ENCODE data around the gene RAB27B. TPM values are rescaled to one million over a fixed set of nuclear protein-coding genes. Genes with fewer than 3 reads are reported as not detected.

Gene RAB27B
- total RNA-seq, 1 donor from 2014 or later: 1.6 TPM

GRCh38 chr18:54880395-54881105 lies 52.3 kb downstream of the RAB27B start:
- Histone ChIP-seq H3K36me3 (ENCODE audit: control insufficient read depth, insufficient read depth, low read length) (no peaks in the 10 kb centered on the region), H3K4me3 (ENCODE audit: low read depth, low read length) (no peak overlapping the region), H3K27me3 (ENCODE audit: control insufficient read depth, insufficient read depth, low read length) (no peaks in the 10 kb centered on the region)
- no peak for DNase-seq (ENCODE audit: low read depth)
- no peak for TF ChIP-seq CTCF (IDR thresholded peaks at IDR 0.05; ENCODE audit: insufficient read depth, low read length, poor library complexity, severe bottlenecking)

- TF ChIP-seq CTCF (IDR thresholded peaks at IDR 0.05; ENCODE audit: insufficient read depth, low read length, poor library complexity, severe bottlenecking): no peak
- H3K27me3 ChIP-seq (ENCODE audit: control insufficient read depth, insufficient read depth, low read length): no peaks in the 10 kb centered on the region
- H3K36me3 ChIP-seq (ENCODE audit: control insufficient read depth, insufficient read depth, low read length): no peaks in the 10 kb centered on the region
- DNase-seq (ENCODE audit: low read depth): no peak
- H3K4me3 ChIP-seq (ENCODE audit: low read depth, low read length): no peak overlapping the region
Observed at GRCh38 chr18:54881229-54881768, 53.0 kb downstream of the RAB27B start.

GRCh38 chr18:54882318-54882717 lies 54.0 kb downstream of the RAB27B start:
- no peak for DNase-seq (ENCODE audit: low read depth)
- no peak for TF ChIP-seq CTCF (IDR thresholded peaks at IDR 0.05; ENCODE audit: insufficient read depth, low read length, poor library complexity, severe bottlenecking)
- no peaks in the 10 kb centered on the region for H3K27me3 ChIP-seq (ENCODE audit: control insufficient read depth, insufficient read depth, low read length)
- no peak overlapping the region for H3K4me3 ChIP-seq (ENCODE audit: low read depth, low read length)
- H3K36me3 ChIP-seq (ENCODE audit: control insufficient read depth, insufficient read depth, low read length): no peaks in the 10 kb centered on the region

- no peaks in the 10 kb centered on the region for H3K27me3 ChIP-seq (ENCODE audit: control insufficient read depth, insufficient read depth, low read length)
- no peak overlapping the region for H3K4me3 ChIP-seq (ENCODE audit: low read depth, low read length)
- H3K36me3 ChIP-seq (ENCODE audit: control insufficient read depth, insufficient read depth, low read length): no peaks in the 10 kb centered on the region
- peak; percentile 9 for DNase-seq (ENCODE audit: low read depth)
- no peak for TF ChIP-seq CTCF (IDR thresholded peaks at IDR 0.05; ENCODE audit: insufficient read depth, low read length, poor library complexity, severe bottlenecking)
Observed at GRCh38 chr18:54883816-54884604, 55.7 kb downstream of the RAB27B start.

GRCh38 chr18:54888378-54888777 lies 60.1 kb downstream of the RAB27B start:
- H3K36me3 ChIP-seq (ENCODE audit: control insufficient read depth, insufficient read depth, low read length): no peaks in the 10 kb centered on the region
- H3K4me3 ChIP-seq (ENCODE audit: low read depth, low read length): no peak overlapping the region
- H3K27me3 ChIP-seq (ENCODE audit: control insufficient read depth, insufficient read depth, low read length): no peaks in the 10 kb centered on the region
- TF ChIP-seq CTCF (IDR thresholded peaks at IDR 0.05; ENCODE audit: insufficient read depth, low read length, poor library complexity, severe bottlenecking): no peak
- DNase-seq (ENCODE audit: low read depth): no peak

All from kidney epithelial cell (primary cell).